Body of pancreas (tissue), 4 donors: ENCODE measurements around the gene EIF4H.

Experiments used
- CTCF ChIP-seq, 7 experiments: fragments of 450-650 bp in 4 of 7; fragments of 200-600 bp in 3 of 7; sonication (generic) in 3 of 7; IDR thresholded peaks; one replicate each; pipeline ENCODE4 v1.5.1; 2016 to 2019; ENCODE audit warnings: antibody characterized with exemption in 7 of 7
- POLR2A ChIP-seq, 3 donors: fragments of 450-650 bp; IDR thresholded peaks; one replicate each; pipeline ENCODE4 v1.6.1; 2016; ENCODE audit warnings: antibody characterized with exemption in 3 of 3, mild to moderate bottlenecking in 2 of 3

GRCh38 chr7:74235518-74236268, 61.5 kb downstream of the EIF4H start:
- TF ChIP-seq POLR2A (IDR thresholded peaks at IDR 0.05) (no peak), CTCF (IDR thresholded peaks at IDR 0.05) (no peak)
